ENCODE data around the gene ABCA13.

DNA sequence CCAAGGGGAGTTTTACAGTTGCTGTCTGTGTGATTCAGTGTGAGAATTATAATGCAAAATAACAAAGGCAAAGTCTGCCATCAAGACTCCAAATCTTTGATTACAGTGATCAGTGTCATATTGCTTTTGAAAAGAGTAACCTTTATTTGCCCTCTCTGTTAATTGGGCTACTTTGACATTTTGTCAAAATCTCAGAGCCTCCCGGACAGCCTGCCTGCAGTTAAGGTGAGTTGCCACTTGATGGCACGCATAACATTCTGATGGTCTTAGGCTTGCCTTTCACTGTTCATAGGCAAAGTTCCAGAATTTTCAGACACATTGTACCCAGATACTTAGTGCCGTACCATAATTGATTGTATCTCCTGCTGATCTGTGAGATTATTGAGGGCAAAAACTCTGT, 253.5 kb downstream of the ABCA13 start:
- TF ChIP-seq, protein P1, sequence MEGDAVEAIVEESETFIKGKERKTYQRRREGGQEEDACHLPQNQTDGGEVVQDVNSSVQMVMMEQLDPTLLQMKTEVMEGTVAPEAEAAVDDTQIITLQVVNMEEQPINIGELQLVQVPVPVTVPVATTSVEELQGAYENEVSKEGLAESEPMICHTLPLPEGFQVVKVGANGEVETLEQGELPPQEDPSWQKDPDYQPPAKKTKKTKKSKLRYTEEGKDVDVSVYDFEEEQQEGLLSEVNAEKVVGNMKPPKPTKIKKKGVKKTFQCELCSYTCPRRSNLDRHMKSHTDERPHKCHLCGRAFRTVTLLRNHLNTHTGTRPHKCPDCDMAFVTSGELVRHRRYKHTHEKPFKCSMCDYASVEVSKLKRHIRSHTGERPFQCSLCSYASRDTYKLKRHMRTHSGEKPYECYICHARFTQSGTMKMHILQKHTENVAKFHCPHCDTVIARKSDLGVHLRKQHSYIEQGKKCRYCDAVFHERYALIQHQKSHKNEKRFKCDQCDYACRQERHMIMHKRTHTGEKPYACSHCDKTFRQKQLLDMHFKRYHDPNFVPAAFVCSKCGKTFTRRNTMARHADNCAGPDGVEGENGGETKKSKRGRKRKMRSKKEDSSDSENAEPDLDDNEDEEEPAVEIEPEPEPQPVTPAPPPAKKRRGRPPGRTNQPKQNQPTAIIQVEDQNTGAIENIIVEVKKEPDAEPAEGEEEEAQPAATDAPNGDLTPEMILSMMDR (IDR thresholded peaks at IDR 0.05; ENCODE audit: insufficient read depth, low read depth, low read length) = peak; percentile 65
- no peak for TF ChIP-seq EZH2 (IDR thresholded peaks at IDR 0.05; ENCODE audit: insufficient read depth, low read length)
